Fibroblast of lung (primary cell): ENCODE results near the gene STARD4. TPM values are rescaled to one million over a fixed set of nuclear protein-coding genes. Genes with fewer than 3 reads are reported as not detected.

Experiments used
- DNase-seq, 2 donors: peaks; one replicate each; pipeline versions ENCODE4 v3.0.0 to v3.0.0-alpha.2; 2010; ENCODE audit warnings: low read depth in 2 of 2
- H2AFZ ChIP-seq: 2 replicates; pipeline ENCODE4 v1.5.1; 2012; ENCODE audit warnings: low read length, control low read depth, inconsistent platforms
- H3K27ac ChIP-seq: 2 replicates; pipeline ENCODE4 v1.5.1; 2011; ENCODE audit warnings: low read length, control low read depth; ENCODE audit not compliant: insufficient read depth
- H3K27me3 ChIP-seq: 2 replicates; pipeline ENCODE4 v1.5.1; 2011; ENCODE audit warnings: mild to moderate bottlenecking, low read length; ENCODE audit not compliant: control insufficient read depth, insufficient read depth
- H3K36me3 ChIP-seq: 2 replicates; pipeline ENCODE4 v1.5.1; 2011; ENCODE audit warnings: low read length; ENCODE audit not compliant: control insufficient read depth, insufficient read depth
- H3K4me1 ChIP-seq: 2 replicates; pipeline ENCODE4 v1.5.1; 2011; ENCODE audit warnings: low read length; ENCODE audit not compliant: control insufficient read depth, insufficient read depth; ENCODE audit errors: extremely low read depth
- H3K4me2 ChIP-seq: 2 replicates; pipeline ENCODE4 v1.5.1; 2011; ENCODE audit warnings: low read length, control low read depth; ENCODE audit not compliant: insufficient read depth; ENCODE audit errors: extremely low read depth
- H3K4me3 ChIP-seq, 4 experiments: fragments of 200-600 bp in 1 of 4; sonication (generic) in 1 of 4; replicated peaks in 1 of 4; 2 replicates each; pipeline ENCODE4 v1.5.1; 2011 to 2016; ENCODE audit warnings: low read length in 4 of 4, low read depth in 3 of 4, mild to moderate bottlenecking in 3 of 4, control low read depth in 2 of 4, inconsistent platforms in 1 of 4, mixed read lengths in 1 of 4; ENCODE audit not compliant: insufficient read depth in 1 of 4; ENCODE audit errors: control extremely low read depth in 1 of 4
- H3K79me2 ChIP-seq: 2 replicates; pipeline ENCODE4 v1.5.1; 2012; ENCODE audit warnings: mild to moderate bottlenecking, low read length, inconsistent platforms; ENCODE audit not compliant: control insufficient read depth, insufficient read depth
- H3K9ac ChIP-seq: 2 replicates; pipeline ENCODE4 v1.5.1; 2011; ENCODE audit warnings: mild to moderate bottlenecking, low read length, control low read depth; ENCODE audit not compliant: insufficient read depth
- H3K9me3 ChIP-seq: 2 replicates; pipeline ENCODE4 v1.5.1; 2012; ENCODE audit warnings: low read depth, low read length; ENCODE audit not compliant: control insufficient read depth, insufficient read depth
- H4K20me1 ChIP-seq: 2 replicates; pipeline ENCODE4 v1.5.1; 2011; ENCODE audit warnings: low read length; ENCODE audit not compliant: control insufficient read depth, insufficient read depth; ENCODE audit errors: extremely low read depth
- CTCF ChIP-seq, 2 donors: IDR thresholded peaks in 1 of 2; conservative IDR thresholded peaks in 1 of 2; 1 replicate in 1 of 2; 2 replicates in 1 of 2; pipeline ENCODE4 v1.5.1; 2011 to 2012; ENCODE audit warnings: low read length in 2 of 2, control low read depth in 1 of 2, inconsistent platforms in 1 of 2, low read depth in 1 of 2, mild to moderate bottlenecking in 1 of 2
- EZH2 ChIP-seq: IDR thresholded peaks from 2 replicates; pipeline ENCODE4 v1.5.1; 2012; ENCODE audit warnings: low read length, control low read depth, mild to moderate bottlenecking; ENCODE audit errors: missing control alignments
- polyA plus RNA-seq, 2 donors: library from polyadenylated mRNA; depleted of rRNA in 1 of 2; stranded (reverse) in 1 of 2; unstranded in 1 of 2; fragments of >200 nt; gene quantifications; 2 replicates each; pipeline ENCODE4 v1.2.1, GENCODE V29; 2011 to 2012; ENCODE audit warnings: missing spikeins in 1 of 2
- total RNA-seq: library from RNA; depleted of rRNA; stranded (reverse); fragments of >200 nt; gene quantifications from 2 replicates; pipeline ENCODE4 v1.2.1, GENCODE V29; 2014

Gene STARD4
- total and polyA plus RNA-seq, 2 donors (not counting 1 experiment from before 2014, with no cell fraction given) = 74.6 to 154 TPM

- Histone ChIP-seq H3K9ac (no peak overlapping the region), H3K27me3 (no peaks in the 10 kb centered on the region), H3K36me3 (no peaks in the 10 kb centered on the region), H3K4me3 (no peak overlapping the region), H3K79me2 (no peaks in the 10 kb centered on the region), H3K27ac (no peak overlapping the region), H2AFZ (peak overlapping the region; percentile 87), H3K4me1 (peaks cover 2% of the 10 kb centered on the region), H3K4me2 (no peak overlapping the region), H4K20me1 (no peaks in the 10 kb centered on the region), H3K9me3 (no peaks in the 10 kb centered on the region)
- DNase-seq = peak in 1 of 2 donors; percentile 94
- TF ChIP-seq CTCF (conservative IDR thresholded peaks at IDR 0.05 in 1 of 2, IDR thresholded peaks at IDR 0.05 in 1 of 2; ENCODE audit: low read depth in 1 of 2, low read length in 2 of 2) = no peak
- TF ChIP-seq EZH2 = no peak
Measured at GRCh38 chr5:111530298-111530740, 18.0 kb upstream of the STARD4 start.

GRCh38 chr5:111528056-111528455, 15.7 kb upstream of the STARD4 start:
- Histone ChIP-seq H3K4me2 (no peak overlapping the region), H3K9ac (no peak overlapping the region), H3K79me2 (no peaks in the 10 kb centered on the region), H3K4me3 (no peak overlapping the region), H4K20me1 (no peaks in the 10 kb centered on the region), H3K4me1 (no peaks in the 10 kb centered on the region), H2AFZ (no peak overlapping the region), H3K9me3 (no peaks in the 10 kb centered on the region), H3K27ac (no peak overlapping the region), H3K36me3 (no peaks in the 10 kb centered on the region), H3K27me3 (no peaks in the 10 kb centered on the region)
- DNase-seq = no peak
- no peak for TF ChIP-seq EZH2
- TF ChIP-seq CTCF (conservative IDR thresholded peaks at IDR 0.05 in 1 of 2, IDR thresholded peaks at IDR 0.05 in 1 of 2; ENCODE audit: low read depth in 1 of 2, low read length in 2 of 2) = no peak

- H3K9ac ChIP-seq = no peak overlapping the region
- no peak for TF ChIP-seq EZH2
- TF ChIP-seq CTCF (conservative IDR thresholded peaks at IDR 0.05 in 1 of 2, IDR thresholded peaks at IDR 0.05 in 1 of 2; ENCODE audit: low read depth in 1 of 2, low read length in 2 of 2) = no peak
- H4K20me1 ChIP-seq = no peaks in the 10 kb centered on the region
- no peak overlapping the region for H2AFZ ChIP-seq
- no peaks in the 10 kb centered on the region for H3K36me3 ChIP-seq
- H3K9me3 ChIP-seq = no peaks in the 10 kb centered on the region
- H3K4me2 ChIP-seq = no peak overlapping the region
- H3K27ac ChIP-seq = no peak overlapping the region
- no peaks in the 10 kb centered on the region for H3K4me1 ChIP-seq
- no peak overlapping the region for H3K4me3 ChIP-seq
- H3K27me3 ChIP-seq = no peaks in the 10 kb centered on the region
- H3K79me2 ChIP-seq = no peaks in the 10 kb centered on the region
- no peak for DNase-seq
Measured at GRCh38 chr5:111520908-111521307, 8.6 kb upstream of the STARD4 start.
